HG02884 (cell line): ENCODE data around the gene FIG4.
"Not testable (repeated sequence)": the region's sequence is repeated elsewhere in the genome, so short reads cannot be mapped to it uniquely, and the experiment has no call there.

ENCODE experiments used
- ATAC-seq: cut with Tn5 transposase; IDR thresholded peaks from one replicate; pipeline ENCODE4 v1.9.1; 2021; ENCODE audit warnings: mild to moderate bottlenecking, moderate library complexity; ENCODE audit not compliant: unreplicated experiment

The FIG4 gene

DNA sequence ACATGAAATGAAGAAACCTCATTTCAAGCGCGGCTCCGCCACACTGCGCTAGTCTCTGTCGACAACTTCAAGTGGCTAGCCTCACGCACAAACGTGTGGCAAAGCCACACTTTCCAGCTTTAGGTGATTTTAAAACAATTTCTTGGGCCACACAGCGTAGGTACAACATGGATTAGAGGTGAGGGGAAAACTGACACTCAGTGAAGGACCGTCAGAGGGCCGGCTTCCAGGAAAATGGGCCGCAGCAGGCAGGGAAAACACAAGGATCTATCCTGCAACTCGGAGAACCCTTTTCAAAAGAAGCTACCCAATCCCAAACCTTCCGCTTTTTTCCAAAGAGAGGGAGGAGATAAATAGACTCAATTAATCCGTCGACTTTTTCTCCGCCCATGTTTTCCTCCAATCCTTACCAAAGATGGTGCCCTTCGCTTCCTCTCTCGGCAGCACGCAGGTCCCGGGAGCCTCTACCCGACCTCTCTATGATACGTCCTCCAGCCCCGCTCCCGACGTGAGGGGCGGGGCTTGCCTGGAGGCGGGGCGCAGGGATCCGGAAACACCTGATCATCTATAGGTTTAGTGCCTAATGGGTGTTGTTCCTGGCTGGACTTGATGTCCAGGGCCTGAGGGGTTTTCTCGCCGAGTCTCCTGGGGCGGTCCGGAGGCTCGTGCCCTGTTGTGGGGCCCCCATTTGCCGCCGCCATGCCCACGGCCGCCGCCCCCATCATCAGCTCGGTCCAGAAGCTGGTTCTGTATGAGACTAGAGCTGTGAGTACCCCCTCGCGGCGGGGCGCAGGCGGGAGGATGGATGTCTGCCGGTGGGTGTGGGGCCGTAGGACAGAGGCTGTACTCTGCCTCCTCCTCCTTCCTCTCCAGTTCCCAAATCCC is at the start of gene FIG4, which contains the start of gene AK9:
Gene FIG4, plus strand, starts transcription at position 560 of the 885 bp plus-strand sequence. Its CDS starts 140 bp downstream, at position 700.
Gene AK9, minus strand, starts transcription at position 466 of the 885 bp plus-strand sequence. CDS start 15,457 bp downstream, outside the sequence.
- peak; percentile 91 for ATAC-seq

DNA sequence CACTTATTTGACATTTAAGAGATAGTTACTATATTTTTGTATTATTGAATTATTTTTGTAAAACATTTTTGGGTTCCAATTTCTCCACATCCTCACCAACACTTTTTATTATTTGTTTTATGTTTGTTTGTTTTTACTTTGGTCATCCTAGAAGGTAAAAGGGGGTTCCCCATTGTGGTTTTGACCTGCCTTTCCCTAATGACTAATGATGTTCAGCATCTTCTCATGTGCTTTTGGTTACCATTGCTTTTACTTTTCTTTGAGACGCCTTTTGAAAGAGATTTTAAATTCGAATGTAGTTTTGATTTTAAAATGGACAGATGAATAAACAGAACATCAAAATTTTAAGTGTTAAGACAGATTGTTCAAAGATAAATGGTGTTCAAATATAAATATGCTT is 47.0 kb upstream of the FIG4 start:
- no peak for ATAC-seq

DNA sequence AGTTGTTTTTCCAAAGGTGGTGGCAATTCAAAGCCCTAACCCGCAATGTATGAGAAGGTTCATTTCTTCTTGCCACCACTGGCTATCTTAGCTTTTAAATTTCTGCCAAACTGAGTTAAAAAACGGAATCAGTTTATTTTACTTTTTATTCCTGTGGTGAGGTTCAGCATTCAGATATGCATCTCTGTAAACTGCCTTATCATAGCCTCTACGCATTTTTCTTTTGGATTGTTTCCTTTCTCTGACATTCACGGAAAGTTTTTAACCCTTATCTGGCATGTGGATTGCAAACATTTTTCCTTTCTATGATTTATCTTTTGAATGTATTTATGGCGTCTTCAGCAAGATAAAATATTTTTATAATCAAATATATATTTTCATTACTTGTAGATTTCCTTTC is 37.8 kb upstream of the FIG4 start:
- no peak for ATAC-seq

DNA sequence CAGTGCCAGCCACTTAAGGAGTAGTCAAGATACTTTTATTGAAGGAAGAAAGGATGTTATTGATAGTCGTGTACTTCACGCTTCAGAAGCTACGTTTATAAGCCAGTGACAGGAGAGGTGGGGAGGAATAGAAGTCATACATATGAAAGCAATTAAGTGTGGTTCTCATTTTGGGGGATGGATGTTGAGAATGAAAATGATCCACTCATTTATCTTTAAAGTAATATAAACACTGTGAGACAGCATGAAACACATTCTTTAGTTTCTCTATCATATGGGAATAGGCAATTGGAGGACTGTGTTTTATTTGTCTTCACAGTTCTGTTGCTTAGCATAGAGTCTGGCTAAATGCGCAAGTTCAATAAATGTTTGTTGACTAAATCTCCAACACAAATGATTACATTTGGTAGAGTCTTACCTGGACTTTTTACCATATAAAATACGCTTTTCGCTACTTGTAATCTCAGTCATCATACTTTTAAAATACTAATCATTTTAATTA is 35.3 kb upstream of the FIG4 start:
- no peak for ATAC-seq

DNA sequence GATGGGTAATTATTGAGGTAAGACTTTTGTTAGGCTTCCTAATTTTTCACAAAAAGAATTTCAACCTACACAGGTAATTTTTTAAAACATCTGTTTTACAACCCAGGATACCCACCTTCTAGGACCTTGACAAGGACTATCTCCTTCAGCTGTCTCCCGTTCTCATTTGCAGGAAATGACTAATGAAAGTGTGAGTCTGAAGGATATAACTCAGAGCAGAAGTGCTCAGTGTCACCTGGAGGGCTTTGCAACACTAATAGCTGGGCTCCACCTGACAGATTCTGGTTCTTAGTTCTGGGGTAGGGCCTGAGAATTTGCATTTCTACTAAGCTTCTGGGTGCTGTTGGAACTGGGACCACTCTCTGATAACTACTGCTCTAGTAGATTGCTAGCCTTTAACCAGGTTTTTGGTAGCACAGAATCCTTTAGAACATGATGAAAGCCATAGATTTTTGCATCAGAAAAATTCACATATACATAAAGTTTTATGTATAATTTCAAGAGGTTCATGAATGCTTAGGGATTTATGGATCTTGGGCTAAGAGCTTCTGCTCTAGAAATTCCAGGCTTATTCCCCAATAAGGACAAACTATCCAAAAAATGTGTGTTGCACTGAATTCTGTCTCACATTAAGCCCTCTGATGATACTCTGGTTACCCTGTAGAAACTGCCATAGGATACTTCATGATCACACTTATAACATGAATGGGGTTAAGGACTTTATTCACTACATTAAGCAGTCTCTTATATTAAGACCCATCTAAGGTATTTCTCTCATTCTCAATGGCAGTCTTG is 30.4 kb upstream of the FIG4 start:
- ATAC-seq: no peak

DNA sequence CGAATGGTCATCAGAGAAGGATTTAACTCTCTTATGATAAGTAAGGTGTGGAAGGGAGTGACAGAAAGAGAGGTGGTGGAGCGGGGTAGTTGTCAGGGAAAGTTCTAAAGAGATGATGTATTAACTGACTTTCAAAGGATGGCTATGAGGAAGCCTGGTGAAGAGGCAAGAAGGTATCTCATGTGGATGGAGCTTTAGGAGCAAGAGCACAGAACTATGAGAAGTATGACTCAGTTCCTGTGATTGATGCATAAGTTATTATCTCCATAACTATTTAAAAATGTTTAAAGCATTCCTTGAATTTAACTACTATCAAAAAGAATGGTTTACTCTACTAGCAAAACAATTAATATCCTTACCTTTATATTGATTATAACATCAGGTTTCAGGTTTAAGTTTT is 28.9 kb upstream of the FIG4 start:
- ATAC-seq: no peak

DNA sequence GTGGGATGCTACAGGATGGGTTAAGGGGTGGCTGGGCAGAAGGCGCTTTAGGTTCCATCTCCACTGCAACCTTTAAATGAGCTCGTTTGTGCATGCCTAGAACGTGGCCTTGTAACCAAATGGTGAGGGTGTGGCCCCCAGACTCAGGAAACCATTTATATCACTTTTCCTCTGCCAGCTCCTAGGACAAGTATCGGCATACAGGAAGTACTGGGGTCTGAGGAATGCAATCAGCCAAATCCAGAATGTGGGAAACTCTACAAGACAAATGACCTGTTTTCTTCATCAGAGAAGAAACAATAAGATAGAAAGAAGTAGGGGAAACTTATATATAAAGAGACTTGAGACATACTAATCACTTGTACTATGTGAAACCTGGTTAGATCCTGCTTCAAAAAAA is 21.3 kb upstream of the FIG4 start:
- ATAC-seq: no peak

DNA sequence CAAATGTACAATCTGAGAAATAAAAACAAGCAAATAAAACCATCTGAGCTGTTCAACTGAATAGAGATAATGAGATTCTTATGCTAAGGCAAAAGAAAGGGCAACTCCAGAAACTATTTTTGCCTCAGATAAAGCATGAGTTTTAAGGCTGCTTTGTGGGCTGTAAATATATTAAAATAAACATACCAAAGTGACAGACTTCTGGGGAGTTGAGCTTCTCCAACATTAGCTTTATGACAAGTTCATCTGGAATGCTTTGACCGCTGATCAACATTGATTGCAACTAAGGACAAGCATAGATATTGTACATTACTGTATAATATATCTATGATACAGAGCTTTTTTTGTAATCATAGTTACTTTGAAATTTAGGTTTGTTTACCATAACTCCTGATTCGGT is 19.4 kb upstream of the FIG4 start:
- ATAC-seq: no peak

DNA sequence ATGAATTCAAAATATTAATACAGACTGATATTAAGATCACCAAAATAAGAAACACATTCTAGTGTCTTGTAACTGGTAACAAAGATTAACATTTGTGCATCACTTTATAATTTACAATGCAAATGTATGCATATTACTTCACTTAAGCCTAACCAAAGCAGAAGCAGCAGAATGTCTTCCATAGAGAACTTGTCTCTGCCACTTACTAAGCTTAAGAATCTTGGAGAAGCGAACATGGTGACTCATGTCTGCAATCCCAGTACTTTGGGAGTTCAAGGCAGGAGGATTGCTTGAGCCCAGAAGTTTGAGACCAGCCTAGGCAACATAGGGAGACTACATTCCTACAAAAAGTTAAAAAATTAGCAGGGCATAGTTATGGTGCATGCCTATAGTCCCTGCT is 18.9 kb upstream of the FIG4 start:
- ATAC-seq: no peak

DNA sequence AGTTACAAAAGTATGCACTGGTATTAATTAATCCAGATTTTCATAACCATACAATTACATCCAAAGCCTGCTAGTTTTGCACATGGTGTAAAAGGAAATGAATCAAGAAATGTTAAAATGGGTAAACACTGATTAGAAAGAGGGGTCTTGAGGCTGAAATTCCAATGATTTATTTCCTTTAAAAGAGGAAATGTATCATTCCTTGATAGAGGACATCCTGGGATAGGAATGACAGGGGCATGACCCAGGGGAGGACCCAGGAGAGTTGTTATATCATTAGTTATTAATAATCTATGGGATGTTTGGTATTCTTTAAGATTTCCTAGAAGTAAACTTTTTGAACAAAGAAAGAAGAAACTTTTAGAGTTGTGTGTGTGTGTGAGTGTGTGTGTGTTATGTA is 18.3 kb upstream of the FIG4 start:
- ATAC-seq: no peak

DNA sequence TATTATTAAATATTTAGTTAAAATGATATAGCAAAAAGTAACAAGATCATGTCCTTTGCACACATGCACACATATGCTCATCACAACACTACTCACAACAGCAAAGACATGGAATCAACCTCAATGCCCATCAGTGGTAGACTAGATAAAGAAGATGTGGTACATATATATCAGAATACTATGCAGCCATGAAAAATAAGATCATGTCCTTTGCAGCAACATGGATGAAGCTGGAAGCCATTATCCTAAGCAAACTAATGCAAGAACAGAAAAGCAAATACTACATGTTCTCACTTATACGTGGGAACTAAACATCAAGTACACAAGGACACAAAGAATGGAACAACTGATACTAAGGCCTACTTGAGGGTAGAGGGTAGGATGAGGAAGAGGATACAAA is 14.4 kb upstream of the FIG4 start:
- no peak for ATAC-seq

DNA sequence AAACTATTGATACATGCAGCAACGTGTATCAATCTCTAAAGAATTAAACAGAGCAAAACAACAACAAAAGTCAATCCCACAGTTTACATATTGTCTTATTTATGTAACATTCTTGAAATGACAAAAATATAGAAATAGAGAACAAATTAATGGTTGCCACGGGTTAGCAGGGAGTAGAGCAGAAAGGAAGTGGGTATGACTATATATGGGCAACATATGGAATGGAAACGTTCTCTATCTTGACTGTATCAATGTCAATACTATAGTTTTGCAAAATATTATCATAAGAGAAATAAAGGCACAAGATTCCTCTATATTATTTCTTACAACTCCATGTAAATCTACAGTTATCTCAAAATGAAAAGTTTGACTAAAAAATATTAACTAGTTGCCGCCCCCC is 12.9 kb upstream of the FIG4 start:
- no peak for ATAC-seq

DNA sequence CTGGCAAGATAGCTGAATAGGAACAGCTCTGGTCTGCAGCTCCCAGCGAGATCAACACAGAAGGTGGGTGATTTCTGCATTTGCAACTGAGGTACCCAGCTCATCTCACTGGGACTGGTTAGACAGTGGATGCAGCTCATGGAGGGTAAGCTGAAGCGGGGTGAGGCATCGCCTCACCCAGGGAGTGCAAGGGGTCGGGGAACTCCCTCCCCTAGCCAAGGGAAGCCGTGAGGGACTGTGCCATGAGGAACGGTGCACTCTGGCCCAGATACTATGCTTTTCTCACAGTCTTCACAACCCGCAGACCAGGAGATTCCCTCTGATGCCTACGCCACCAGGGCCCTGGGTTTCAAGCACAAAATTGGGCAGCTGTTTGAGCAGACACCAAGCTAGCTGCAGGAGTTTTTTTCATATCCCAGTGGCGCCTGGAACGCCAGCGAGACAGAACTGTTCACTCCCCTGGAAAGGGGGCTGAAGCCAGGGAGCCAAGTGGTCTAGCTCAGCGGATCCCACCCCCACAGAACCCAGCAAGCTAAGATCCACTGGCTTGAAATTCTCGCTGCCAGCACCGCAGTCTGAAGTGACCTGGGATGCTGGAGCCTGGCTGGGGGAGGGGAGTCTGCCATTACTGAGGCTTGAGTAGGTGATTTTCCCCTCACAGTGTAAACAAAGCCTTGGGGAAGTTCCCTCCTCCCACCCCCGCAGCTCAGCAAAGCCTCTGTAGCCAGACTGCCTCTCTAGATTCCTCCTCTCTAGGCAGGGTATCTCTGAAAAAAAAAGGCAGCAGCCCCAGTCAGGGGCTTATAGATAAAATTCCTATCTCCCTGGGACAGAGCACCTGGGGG is 12.2 kb upstream of the FIG4 start:
- not testable (repeated sequence) for ATAC-seq

DNA sequence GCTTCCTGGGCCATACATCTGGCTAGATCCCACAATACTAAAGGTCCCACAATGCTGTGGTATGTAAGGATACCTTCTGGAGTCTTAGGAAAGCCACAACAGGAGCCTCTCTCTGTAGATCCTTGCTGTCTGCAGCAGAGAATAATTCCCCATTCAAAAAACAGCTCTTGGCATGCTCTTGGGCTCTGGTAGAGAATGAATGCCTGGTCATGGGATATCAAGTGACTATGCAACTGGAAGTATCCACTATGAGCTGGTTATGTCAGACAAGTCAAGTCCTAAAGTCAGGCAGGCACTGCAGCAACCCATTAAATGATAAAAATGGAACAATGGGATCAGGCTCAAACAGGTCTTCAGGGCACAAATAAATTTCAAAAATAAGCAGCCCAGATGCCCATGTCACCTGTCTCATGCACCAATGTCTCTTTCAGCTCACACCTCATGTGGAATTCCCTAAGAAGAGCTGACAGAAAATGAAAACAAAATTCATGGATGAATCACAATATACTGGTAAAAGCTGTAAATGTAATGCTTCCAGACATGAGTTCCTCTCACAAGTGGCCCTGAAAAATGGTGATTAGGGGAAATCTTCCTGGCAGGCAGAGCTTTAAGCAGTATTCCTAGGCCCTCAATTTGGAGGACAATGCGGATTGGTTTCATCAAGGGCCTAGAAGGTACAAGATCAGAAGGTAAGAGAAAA is 4.4 kb upstream of the FIG4 start:
- no peak for ATAC-seq

DNA sequence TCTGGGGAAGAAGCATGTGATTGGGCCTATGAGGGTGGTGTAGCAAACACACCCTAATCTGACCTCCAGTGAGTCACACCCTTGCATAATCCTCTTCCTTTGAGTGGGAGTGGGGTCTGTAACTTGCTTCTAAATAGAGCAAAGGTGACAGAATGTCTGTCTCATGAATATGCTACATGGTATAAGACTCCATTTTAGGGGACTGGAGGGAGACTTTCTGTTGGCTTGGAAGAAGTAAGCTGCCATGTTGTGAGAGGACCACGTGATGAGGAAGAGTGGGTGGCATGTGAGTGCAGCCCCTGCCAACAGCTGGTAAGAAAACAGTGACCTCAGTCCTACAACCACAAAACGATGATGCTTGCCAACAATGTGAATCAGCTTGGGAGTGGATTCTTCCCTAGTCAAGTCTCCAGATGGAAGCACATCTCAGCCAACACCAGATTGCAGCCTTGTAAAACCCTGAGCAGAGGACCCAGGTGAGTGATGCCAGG is 3.8 kb upstream of the FIG4 start:
- no peak for ATAC-seq

DNA sequence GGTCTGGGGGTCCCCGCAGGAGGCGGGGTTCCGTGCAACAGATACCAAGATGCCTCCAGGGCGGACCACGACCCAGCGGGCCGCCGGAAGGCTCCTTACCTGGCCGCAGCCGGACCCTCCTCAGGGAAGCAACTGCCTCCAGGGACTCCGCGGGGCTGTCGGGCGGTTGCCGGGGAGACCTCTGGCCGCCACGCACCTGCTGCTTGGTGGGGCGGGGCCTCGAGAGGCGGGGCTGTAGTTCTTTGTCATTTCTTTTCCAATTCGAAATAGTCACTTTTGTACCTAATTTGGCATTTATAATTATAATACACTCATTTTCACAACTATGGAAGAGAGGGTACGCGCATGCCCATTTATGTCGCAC is 741 bp upstream of the FIG4 start:
- ATAC-seq: peak; percentile 32

DNA sequence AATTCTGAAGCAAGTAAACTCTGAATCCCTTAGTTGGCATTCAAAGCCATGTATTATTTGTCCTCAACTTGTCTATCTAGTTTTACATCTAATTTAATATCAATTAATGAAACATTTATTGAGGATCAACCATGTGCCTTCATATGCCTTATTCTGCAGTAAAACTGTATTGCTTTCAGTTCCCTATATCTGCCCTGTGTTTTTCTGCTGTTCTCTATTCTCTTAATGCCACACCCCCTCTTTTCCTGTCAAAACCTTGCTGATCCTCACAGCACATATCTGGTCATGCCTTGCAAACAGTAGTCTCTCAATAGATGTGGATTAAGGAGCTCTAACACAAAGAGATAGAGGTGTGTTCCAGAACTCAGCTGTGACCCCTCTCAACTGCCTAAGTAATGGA is 2.0 kb downstream of the FIG4 start:
- no peak for ATAC-seq

DNA sequence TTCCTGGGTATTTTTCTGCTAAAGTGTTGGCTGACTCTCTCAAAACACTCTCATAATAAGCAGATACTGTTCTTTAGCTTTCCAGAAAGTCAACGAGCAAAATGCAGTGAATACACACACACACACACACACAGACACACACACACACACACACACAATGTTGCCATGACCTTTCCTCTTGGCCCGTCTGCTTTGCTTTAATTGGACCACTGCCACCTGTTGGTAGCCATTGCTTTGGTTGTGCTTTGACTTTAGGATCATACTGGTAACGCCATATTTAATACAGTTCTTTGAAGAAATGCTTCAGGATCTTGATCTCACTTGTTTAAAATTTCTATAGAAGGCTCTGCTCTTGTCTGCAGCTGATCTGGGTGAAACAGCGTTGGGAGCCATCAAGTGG is 4.4 kb downstream of the FIG4 start:
- no peak for ATAC-seq

DNA sequence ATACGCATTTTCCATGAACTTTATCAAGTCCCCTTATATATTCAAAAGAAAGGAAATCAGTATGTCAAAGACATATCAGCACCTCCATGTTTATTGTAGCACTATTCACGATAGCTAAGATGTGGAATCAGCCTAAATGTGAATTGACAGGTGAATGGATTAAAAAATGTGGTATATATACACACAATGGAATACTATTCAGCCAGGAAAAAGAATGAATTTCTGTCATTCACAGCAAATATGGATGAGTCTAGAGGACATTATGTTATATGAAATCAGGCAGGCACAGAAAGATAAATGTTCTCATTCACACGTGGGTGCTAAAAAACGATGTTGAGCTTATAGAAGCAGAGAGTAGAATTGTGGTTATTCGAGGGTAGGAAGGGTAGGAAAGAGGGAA is 5.3 kb downstream of the FIG4 start:
- ATAC-seq: no peak

DNA sequence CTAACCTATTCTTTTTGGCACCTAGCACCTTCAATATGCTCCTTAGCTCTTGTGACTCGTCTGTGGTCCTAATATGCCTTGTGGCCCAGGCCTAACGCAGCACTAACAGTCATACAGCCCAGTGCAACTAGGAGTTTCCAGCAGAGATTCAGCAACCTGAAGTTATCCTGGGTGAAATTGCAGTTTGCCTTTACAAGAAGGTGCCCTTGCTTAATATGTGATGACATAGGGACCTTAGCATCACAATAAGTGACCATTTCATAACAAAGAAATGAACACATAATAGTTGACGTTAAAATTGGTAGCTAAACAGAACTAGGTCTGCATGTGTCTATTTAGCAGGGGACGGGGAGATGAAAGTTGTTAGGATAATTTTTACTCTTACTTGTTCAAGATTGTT is 10.1 kb downstream of the FIG4 start:
- no peak for ATAC-seq
